GM04504 (cell line): ENCODE measurements around the gene PTPRG.

Experiments
- DNase-seq: peaks from one replicate; pipeline ENCODE4 v3.0.0-alpha.2; 2012; ENCODE audit warnings: low read depth

Gene PTPRG

DNA sequence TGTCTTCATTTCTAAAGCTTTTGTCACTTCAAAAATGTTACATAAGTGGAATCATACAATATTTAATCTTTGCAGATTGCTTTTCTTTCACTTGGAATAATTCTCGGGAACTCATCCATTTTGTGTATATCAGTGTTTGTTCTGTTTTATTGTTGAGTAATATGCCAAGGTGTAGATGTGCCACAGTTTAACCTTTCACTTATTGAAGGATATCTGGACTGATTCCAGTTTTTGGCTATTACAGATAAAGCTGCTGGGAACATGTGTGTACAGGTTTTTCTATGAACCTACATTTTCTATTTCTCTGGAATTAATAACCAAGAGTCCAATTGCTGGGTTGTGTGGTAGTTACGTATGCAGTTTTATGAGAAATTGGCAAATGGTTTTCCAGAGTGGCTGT, 334.9 kb downstream of the PTPRG start:
- no peak for DNase-seq

DNA sequence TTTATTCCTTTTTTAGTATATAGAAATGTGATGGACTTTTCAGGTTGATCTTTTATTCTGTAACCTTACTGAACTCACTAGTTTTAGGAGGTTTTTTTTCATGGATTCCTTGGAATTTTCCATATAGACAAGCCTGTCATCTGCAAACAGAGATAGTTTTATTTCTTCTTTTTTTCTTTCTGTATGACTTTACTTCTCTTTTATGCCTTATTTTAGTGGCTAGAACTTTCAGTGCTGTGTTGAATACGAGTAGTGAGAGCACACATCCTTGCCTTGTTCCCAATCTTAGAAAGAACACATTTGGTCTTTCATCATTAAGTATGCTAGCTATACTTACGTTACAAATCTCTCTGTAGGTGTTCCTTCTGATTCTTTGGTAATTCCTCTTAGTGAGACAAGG, 336.5 kb downstream of the PTPRG start:
- DNase-seq = no peak

DNA sequence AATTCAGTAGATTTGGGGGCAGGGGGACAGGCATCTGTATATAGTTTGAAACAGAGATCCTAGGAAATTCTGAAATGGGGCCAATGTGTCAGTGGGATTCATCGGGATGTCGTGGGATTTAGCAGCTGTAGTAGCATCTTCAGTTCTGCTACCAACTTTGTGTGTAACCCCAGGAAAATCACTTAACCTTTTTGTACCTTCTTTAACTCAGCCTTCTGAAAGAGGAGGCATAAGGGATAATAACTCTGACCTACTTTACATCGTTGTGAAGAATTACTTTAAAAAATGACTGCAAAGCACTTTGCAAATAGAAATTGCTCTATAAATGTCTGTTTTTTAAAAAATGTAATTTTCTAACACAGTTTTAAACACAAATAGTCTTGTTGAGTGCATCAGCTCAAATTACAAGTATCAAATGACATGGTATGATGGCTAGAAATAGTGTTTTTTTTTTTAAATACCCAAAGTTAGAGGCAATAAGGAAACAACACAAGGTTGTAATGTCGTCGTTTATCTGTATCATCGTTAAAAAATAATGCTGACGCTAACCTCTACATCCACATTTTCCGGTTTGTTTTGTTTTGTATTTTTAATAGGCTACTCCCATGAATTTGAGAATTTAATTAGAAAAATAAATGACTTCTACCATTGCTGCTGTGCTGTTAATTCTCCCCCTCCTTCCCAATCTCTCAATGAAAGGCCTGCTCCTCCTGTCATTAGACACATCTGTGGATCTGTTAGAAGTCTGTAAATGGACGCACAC, 338.5 kb downstream of the PTPRG start:
- DNase-seq = no peak

DNA sequence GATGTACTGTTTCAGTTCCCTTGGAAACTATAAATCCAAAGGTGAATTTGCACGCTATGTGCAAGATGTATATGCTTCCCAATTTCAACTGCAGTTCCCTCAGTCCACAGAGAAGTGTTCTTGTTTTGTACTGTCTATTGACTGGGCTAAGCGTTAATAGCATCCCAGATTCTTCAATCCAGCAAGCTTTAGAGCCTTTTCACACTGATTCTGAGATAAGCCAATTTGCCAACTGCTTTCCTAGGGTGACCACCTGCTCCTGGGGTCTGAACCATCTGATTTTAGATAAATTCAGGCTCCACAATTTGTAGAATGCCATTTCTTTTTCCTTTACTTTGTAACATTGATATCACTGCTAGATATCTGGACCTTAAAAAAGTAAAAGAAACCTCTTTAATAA, 340.1 kb downstream of the PTPRG start:
- DNase-seq = no peak

DNA sequence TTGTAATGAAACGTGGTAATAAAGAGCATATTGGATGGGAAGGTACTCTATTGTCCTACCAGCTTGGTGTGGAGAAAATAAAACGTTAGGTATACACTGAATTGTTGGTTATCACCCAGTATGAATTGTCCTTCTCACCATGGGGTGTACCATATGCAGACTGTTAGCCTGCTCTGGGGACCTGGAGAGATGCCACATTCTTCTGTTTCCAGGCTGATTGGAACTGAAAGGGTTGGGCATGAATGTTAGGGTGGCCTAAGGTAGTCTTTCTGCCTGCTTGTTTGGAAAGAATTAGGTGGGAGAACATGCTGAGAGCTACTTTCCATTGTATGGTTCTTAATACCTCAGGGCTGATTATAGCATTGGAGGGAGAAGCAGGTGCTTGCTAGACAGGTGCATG, 340.6 kb downstream of the PTPRG start:
- DNase-seq = no peak

DNA sequence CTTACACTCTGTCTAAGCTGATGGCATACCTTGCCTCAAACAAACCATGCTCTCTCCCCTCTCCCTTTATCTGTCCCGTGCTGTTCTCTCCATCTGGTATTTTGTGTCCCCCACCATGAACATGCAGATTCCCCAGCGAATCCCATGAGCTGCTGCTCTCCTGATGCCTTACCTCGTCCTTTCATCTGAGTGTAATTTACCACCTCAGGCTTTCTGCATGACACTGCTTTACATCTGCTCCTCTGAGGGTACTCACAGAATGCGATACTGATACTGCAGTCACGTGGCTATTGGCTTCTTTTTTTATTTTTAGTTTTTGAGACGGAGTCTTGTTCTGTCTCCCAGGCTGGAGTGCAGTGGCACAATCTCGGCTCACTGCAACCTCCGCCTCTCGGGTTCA, 341.7 kb downstream of the PTPRG start:
- no peak for DNase-seq

DNA sequence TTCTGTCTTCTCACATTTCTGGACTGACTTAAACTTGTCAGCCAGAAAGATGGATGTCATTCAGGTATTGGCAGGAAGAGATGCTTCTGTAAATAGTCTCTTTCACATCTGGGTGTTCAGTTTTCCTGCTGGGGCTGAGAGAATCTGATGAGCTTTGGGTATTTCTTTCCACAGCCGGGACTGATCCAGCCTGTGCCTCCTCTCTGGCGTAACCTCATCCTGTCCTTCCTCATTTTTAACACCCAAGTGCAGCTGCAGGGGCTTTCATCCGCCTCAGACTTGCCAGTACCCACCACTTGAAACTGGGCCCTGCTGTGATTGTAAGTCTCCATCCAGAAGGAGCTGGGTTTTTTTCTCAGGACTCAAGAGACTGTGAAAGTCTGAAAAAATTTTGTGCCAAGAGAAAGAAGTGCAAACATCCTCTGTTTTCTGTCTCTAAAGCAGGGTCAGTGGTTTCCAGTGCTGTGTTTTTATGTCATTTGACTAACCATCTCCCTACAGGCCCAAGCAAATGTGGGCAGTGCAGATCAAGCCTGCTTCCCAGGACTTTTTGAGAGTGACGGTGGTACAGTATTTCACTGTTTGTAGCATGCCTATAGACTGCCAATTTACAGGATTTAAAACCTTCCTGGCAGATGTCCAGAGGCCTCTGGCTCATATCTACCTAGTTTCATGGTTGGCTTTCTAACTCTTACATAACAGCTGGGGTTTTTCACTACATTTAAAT, 342.7 kb downstream of the PTPRG start:
- DNase-seq = no peak

DNA sequence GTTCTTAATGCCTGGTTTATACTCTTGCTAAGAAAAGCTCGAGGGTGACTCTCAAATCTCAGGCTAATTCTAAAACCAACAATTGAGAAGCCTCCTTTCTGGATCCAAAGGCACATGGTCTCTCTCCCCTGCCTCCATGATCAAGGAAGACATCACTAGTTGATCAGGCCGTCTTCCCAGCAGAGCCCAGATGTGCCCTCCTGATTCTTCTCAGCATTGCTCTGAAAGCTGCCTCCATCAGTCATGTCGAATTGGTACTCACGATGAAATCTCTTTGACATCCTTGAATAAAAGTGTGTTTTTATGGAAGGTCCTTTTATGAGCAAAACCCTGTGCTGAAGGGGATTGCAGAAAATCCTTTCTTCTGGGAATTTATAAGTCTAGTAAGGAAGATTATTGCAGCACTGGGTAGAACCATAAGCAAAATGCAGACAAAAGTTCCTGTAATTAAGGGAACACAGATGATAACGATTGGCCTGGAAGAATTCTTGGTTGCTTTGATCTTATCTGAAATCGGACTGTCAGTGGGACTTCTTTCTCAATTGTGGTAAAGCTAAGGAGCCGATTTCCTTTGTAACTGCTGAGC, 345.9 kb downstream of the PTPRG start:
- no peak for DNase-seq

DNA sequence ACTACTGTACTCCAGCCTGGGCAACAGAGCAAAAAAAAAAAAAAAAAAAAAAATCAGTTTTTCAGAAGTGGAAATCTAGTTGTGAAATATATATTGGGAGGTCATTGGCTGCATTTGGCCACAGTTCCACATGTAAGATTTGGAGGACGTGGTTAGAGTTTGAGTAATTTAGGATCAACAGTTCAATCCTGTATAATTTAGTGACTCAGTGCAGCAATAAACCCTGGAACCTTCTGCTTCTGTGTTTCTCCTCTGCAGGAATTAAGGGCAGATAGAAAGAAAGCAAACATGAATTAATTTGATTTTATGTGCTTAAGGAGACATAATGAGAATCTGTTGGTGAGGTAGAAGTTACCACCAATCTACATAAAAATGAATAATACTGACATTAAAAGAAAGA, 347.0 kb downstream of the PTPRG start:
- peak; percentile 56 for DNase-seq

DNA sequence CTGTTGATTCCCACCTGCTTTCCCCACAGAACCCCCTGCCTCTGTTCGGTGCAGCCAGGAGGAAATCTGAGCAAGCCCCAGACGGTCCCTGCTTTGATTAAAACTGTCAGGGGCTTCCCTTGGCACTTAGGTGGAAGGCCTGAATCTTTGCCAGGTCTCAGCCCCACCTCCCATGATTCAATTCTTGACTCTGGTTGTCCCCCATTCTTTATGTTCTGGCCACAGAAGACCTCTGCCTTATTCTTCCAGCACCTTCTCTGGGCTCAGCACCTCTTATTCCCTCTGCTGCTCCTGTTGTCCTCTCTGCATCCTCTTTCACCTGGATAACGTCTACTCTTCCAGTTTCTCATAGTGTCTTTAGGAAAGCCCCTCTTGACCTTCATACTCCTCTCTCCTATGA, 349.4 kb downstream of the PTPRG start:
- DNase-seq = no peak

DNA sequence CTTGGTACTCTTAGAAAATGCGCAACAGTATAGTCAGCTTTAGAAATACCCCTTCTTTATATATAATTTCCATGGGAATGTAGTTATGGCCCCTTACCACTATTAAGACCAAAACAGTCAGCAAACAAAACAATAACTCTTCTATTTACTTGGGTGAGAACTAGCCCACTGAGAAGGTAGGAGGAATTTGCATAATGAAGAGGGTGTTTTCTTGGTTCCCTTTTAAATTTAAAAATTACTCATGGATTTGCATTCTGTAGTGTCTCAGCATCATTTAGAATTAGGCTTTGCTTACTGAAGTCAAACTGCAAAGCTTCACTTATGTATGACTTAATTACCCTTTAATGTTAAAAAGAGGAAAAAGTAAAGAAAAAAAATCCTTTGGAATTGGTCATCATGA, 350.8 kb downstream of the PTPRG start:
- DNase-seq = no peak

DNA sequence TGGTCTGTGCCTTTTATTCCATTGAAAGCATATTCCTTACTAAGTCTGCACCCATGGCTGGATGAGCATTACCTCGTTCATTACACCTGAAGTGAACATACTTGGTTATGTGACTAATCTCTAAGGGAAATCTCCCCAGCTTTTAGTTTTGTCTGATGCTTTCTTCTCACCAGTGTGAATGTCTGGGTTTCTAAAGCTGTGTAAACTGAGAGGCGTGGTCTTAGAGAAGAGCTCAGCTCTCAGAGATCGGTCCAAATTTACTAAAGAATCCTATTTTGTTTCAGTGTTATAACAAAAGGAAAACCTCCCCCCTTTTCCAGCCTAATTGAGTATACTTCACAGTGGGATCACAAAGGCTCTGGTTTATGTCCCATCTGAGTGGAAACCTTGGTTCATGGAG, 352.3 kb downstream of the PTPRG start:
- DNase-seq = no peak

DNA sequence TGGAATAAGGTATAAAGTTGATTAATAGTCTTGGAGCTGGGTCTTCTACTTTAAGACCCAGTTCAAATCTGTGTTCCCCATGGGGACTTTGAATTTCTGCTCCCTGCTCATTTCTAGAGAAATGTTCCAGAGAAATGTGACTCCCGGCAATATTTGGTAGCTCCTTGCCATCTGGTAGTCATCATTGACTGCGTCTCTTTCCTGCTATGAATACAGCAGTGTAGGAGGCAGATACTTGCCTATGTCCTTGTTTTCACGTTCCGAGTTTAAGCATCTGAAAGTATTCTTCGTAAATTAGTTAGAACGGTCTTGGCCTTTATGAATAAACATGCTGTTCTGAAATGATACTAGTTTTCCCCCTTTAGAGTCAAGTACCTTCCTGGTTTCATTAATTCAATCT, 352.9 kb downstream of the PTPRG start:
- peak; percentile 48 for DNase-seq

DNA sequence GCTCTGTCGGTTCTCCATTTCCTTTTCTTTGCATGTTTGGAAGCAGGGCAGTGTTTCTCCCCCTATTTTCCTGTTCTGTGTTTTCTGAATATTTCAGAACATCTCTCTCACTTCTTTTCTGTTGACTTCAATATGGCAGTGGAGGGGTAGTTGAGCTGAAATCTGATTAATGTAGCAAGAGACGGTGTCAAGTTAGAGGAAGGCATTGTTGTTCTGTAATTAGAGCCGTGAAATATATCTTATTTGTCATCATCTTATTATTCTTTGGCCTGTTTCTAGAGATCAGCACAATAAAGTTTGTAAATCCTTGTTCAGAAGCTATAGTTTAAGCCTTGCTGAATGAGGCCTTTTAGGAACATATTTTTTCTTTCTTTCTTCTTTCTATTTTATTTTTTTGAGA, 353.9 kb downstream of the PTPRG start:
- no peak for DNase-seq

DNA sequence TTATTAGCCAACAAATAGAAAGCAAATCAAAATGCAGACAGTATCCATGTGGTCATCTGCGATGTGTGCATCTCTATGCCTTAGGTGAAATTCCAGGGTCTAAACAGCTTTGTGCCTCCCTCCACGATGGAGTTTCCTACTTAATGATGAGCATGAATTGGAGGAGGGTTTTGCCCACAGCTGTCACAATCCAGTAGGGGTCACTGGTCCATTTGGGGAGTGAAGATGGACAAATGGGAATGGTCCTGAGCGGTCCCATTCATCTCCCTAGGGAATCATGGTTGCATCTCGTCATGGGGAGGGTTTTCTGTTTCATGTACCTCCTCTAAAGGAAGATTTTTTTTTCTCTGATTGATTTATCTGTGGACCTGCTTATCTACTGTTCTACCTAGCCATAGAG, 358.0 kb downstream of the PTPRG start:
- DNase-seq = no peak

DNA sequence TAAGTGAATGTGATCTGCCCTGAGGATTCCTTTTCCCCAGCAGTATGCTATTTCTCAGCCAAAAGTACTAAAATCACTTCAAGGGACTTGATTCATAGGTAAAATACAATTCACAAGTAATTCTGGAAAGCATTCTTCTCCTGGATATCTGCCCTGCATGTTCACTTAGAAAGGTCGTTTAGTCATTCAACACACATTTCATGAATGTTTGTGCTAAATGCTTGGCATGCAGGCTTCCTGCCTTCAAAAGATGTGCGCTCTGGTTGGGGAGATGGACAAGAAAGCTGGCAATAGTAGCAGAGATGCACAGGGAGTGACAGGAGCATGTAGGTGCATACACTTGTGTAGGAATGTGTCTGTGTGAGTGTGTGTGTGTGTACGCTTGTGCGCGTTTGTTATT, 360.7 kb downstream of the PTPRG start:
- no peak for DNase-seq

DNA sequence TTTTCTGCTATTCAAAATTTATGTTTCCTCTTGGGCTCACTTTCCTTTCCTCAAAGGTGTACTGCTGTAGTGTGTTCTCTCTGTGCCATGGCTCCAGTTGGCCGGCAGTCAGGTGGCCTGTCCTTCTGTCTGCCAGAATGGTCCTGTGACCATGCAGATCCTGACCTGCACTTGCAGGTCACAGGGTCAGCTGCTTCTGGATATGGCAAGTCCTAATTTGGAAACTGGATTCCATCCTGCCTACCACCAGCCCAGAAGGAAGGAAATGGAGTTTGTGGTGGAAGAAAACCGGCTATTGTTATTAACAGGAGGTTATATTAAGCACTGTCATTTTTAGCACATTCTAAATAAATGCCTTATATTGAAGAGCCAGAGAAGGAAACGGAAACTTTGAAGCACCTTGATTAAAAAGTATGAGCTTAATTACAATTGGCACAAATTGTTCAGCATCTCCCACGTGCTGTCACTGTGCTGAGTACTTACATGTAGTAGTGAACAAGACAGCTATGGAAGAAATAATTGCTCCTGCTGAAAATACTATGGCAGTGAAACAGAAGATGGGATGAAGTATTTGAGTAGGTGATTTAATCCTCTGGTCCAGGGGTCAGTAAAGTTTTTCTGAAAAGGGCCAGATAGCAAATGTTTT, 362.8 kb downstream of the PTPRG start:
- DNase-seq = no peak

DNA sequence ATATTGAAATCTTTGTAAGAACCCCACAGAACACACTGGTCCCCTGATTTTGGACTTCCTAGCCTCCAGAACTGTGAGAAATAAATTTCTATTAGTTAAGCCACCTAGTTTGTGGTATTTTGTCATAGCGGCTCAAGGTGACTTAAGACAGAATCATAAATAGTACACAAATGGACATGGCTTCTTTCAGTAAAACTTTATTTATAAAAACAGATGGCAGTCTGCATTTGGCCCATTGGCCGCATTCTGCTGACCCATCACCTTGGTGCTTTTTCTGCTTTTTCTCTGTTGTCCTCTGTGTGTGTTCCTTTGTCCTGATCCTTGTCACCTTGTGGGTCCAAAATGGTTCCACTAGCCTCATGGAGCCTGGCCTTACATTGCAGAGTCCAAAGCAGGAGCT, 363.6 kb downstream of the PTPRG start:
- DNase-seq = no peak

DNA sequence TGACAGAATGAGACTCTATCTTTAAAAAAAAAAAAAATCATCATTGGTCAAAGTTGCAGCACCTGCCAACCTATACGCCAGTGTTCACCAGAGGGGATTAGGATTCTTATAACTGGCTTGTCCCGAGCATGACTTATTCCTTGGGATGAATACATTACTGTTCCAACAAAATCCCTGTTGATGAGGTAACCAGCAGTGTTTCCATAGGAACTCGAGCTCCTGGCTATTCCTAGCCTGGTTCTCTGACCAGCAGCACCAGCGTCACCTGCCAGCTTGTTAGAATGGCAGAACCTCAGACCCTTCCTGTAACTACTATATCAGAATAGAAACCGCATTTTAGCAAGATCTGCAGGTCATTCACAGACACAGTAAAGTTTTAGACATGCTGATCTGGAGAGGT, 364.4 kb downstream of the PTPRG start:
- DNase-seq = no peak

DNA sequence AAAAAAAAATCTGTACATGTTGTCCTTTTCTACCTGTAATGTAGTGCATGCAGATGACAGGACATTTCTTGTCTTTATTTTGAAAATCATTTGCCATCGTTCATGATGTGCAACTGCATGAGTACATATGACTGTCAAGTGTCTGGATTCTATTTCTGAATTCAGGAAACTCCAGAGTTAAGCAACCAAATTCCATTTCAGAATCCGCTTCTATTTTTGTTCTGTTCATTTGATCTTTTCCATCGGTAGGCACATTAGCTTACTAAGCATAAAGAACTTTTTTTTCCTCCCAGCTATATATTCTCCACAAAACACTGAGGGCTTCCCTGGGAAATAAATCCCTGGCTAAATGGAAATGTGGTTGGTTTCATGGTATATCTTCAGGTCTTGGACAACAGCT, 365.6 kb downstream of the PTPRG start:
- DNase-seq = no peak

DNA sequence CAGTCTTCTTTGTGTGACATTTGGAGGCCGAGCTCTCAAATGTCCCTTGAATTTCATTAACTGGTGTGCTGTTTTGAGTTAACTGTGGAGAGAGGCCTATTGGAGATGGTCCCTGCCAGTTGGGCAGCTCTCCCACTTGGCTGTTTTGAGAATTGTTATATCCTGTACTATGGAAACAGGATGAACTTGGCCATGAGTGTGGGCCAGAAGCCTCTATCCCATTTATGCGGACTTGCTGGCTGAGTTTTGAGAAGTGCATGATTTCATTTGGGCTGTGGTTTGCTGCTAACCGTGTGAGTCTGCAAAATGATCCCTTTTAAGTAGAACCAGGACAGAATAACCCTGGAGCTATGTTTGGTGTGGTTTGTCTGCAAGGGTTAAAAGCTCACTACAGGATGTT, 366.0 kb downstream of the PTPRG start:
- DNase-seq = peak; percentile 87

DNA sequence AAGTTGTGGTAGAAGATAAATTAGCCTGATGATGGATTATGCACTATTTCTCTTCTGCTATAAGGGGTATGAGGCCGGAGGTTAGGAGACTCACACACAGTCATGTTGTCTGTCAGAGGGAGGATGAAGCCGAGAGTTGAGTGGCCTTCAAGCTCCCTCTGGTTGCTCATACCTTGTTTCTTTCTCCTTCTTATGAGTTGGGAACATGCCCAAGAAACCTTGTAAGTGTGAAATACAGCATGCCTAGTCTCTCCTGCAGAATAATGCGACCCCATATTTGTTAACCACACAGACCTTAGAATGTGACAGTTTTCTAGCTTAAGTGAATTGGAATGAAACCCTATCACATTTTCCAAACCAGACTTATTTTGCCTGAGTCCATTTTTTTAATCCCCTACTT, 366.7 kb downstream of the PTPRG start:
- no peak for DNase-seq

DNA sequence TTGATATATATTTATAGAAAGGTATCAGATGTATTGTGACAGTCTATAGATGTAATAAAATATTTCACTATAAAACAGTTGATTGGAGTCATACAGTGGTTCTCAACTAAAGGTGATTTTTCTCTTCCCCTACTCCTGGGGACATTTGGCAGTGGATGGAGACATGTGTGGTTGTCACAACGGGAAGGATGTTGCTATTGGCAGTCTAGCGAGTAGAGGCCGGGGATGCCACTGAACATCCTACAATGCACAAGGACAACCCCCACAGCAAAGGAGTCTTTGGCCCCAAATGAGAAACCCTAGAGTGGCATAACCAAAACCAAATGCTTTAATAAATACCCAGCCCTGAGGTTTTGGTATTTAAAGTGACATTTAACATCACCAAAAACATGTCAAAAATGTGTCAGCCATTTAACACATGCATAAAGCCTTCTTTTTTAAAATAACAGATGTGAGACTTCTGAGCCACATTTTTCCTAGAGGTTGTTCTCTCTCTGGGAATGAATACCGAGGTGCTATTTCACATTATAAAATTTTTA, 367.5 kb downstream of the PTPRG start:
- DNase-seq = no peak
